Loucy (cell line): Measurements from ENCODE around the gene PRAMEF20.
"Not testable (repeated sequence)": the region's sequence is repeated elsewhere in the genome, so short reads cannot be mapped to it uniquely, and the experiment has no call there.

Experiments
- H2AFZ ChIP-seq: fragments of 200-600 bp; sonication (generic); 2 replicates; pipeline ENCODE4 v1.6.0; 2016; ENCODE audit warnings: antibody characterized with exemption, mild to moderate bottlenecking, low read length, moderate library complexity
- H3F3A ChIP-seq: fragments of 200-600 bp; 2 replicates; pipeline ENCODE4 v1.6.0; 2016; ENCODE audit warnings: antibody characterized with exemption, low read depth, mild to moderate bottlenecking
- H3K27me3 ChIP-seq: fragments of 200-600 bp; sonication (generic); 2 replicates; pipeline ENCODE4 v1.6.1; 2014; ENCODE audit warnings: low read length, mild to moderate bottlenecking; ENCODE audit not compliant: insufficient read depth, poor library complexity, severe bottlenecking
- H3K36me3 ChIP-seq: fragments of 200-600 bp; sonication (generic); 2 replicates; pipeline ENCODE4 v1.6.1; 2016; ENCODE audit warnings: low read length; ENCODE audit not compliant: insufficient read depth
- H3K4me1 ChIP-seq: fragments of 200-600 bp; sonication (generic); 2 replicates; pipeline ENCODE4 v1.5.1; 2014; ENCODE audit warnings: low read length, mild to moderate bottlenecking; ENCODE audit not compliant: insufficient read depth, poor library complexity, severe bottlenecking
- H3K4me2 ChIP-seq: fragments of 200-600 bp; sonication (generic); 2 replicates; pipeline ENCODE4 v1.6.0; 2014; ENCODE audit warnings: antibody characterized with exemption, low read length, low read depth, mild to moderate bottlenecking; ENCODE audit not compliant: poor library complexity, severe bottlenecking
- H3K4me3 ChIP-seq: fragments of 200-600 bp; sonication (generic); 2 replicates; pipeline ENCODE4 v1.5.1; 2014; ENCODE audit warnings: low read length, mild to moderate bottlenecking, mixed read lengths; ENCODE audit not compliant: poor library complexity, severe bottlenecking
- H3K79me2 ChIP-seq: fragments of 200-600 bp; sonication (generic); 2 replicates; pipeline ENCODE4 v1.6.1; 2014; ENCODE audit warnings: low read length; ENCODE audit not compliant: insufficient read depth
- H3K9ac ChIP-seq: fragments of 200-600 bp; sonication (generic); 2 replicates; pipeline ENCODE4 v1.6.0; 2014; ENCODE audit warnings: mild to moderate bottlenecking, low read depth, low read length, moderate library complexity; ENCODE audit not compliant: poor library complexity, severe bottlenecking
- H3K9me2 ChIP-seq: fragments of 200-600 bp; sonication (generic); replicated peaks from 2 replicates; pipeline ENCODE4 v1.6.1; 2016; ENCODE audit warnings: low read depth, low read length, mixed read lengths
- H3K9me3 ChIP-seq: fragments of 200-600 bp; sonication (generic); 2 replicates; pipeline ENCODE4 v1.6.1; 2014; ENCODE audit warnings: mild to moderate bottlenecking, antibody characterized with exemption, low read length, low read depth; ENCODE audit not compliant: insufficient read depth
- H4K20me1 ChIP-seq: fragments of 200-600 bp; sonication (generic); 2 replicates; pipeline ENCODE4 v1.6.0; 2014; ENCODE audit warnings: antibody characterized with exemption, low read length, mild to moderate bottlenecking; ENCODE audit not compliant: insufficient read depth, poor library complexity, severe bottlenecking
- EZH2phosphoT487 ChIP-seq: fragments of 200-600 bp; IDR thresholded peaks from 2 replicates; pipeline ENCODE4 v1.6.1; 2018; ENCODE audit warnings: antibody characterized with exemption, mild to moderate bottlenecking, moderate library complexity, borderline replicate concordance
- TF ChIP-seq, protein P1 (sequence below): fragments of 200-600 bp; sonication (generic); conservative IDR thresholded peaks from 2 replicates; pipeline ENCODE4 v1.5.1; 2014; ENCODE audit warnings: mild to moderate bottlenecking, antibody characterized with exemption, low read length

Gene PRAMEF20

DNA sequence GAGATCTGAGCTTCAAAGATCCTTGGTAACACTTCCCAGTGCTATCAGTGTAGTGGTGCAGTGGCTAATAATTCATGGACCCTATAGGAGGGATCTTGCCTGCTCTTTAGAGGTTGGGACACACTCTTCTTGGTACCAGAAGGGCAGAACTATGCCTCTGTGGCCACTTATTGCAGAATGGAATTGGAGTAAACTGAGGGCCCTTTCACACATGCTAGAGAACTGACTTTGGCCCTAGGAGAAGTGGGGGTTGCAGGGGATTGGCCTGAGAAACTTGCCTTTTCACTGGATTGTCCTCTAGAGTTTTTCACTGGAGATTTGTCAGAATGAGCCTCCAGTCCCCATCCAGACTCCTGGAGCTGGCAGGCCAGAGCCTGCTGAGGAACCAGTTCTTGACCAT is 20.9 kb upstream of the PRAMEF20 start, which contains the start of gene PRAMEF17:
Gene PRAMEF17 (plus strand): TSS at position 301 of the 400 bp plus-strand sequence. CDS start 26 bp downstream, at position 327.
- not testable (repeated sequence) for H3K27me3 ChIP-seq, H3K4me2 ChIP-seq, H3K4me1 ChIP-seq, H3K9me2 ChIP-seq, H3K9me3 ChIP-seq, H4K20me1 ChIP-seq, H3K79me2 ChIP-seq, H3K4me3 ChIP-seq, H3K9ac ChIP-seq, H3F3A ChIP-seq, H3K36me3 ChIP-seq, H2AFZ ChIP-seq

DNA sequence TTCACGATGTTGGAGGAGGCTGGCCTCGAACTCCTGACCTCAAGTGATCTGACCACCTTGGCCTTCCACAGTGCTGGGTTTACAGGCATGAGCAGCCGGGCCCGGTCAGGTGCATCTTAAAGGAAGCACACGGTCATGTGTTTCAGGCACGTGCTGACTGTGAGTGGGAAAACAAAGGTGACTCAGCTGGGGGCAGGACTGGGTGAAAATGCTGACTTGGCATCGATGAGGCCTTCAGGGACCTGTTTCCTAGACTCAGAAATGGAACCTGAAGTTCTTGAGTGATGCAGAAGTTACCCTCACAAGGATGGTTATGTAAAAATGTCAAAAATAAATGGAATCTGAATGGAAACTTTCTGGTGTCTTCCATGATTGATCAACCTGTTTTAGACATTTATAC is 17.2 kb upstream of the PRAMEF20 start:
- H3K4me1 ChIP-seq, H4K20me1 ChIP-seq, H3K9me3 ChIP-seq, H3K4me2 ChIP-seq, H2AFZ ChIP-seq, H3K9ac ChIP-seq, H3K4me3 ChIP-seq, H3K27me3 ChIP-seq, H3F3A ChIP-seq, H3K79me2 ChIP-seq, H3K36me3 ChIP-seq, H3K9me2 ChIP-seq: not testable (repeated sequence)

DNA sequence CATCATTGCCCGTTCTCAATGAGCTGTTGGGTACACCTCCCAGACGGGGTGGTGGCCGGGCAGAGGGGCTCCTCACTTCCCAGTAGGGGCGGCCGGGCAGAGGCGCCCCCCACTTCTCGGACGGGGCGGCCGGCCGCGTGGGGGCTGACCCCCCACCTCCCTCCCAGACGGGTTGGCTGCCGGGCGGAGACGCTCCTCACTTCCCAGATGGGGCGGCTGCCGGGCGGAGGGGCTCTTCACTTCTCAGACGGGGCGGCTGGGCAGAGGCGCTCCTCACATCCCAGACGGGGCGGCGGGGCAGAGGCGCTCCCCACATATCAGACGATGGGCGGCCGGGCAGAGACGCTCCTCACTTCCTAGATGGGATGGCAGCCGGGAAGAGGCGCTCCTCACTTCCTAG is 15.5 kb upstream of the PRAMEF20 start:
- not testable (repeated sequence) for H3K4me2 ChIP-seq, H3K4me3 ChIP-seq, H3K9me2 ChIP-seq, H2AFZ ChIP-seq, H3K4me1 ChIP-seq, H3K9me3 ChIP-seq, H3K36me3 ChIP-seq, H3F3A ChIP-seq, H3K79me2 ChIP-seq, H3K9ac ChIP-seq, H3K27me3 ChIP-seq, H4K20me1 ChIP-seq

DNA sequence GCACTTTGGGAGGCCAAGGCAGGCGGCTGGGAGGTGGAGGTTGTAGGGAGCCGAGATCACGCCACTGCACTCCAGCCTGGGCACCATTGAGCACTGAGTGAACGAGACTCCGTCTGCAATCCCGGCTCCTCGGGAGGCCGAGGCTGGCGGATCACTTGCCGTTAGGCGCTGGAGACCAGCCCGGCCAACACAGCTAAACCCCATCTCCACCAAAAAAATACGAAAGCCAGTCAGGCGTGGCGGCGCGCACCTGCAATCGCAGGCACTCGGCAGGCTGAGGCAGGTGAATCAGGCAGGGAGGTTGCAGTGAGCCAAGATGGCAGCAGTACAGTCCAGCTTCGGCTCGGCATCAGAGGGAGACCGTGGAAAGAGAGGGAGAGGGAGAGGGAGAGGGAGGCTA is 14.9 kb upstream of the PRAMEF20 start:
- H4K20me1 ChIP-seq, H3K4me3 ChIP-seq, H3F3A ChIP-seq: not testable (repeated sequence)

DNA sequence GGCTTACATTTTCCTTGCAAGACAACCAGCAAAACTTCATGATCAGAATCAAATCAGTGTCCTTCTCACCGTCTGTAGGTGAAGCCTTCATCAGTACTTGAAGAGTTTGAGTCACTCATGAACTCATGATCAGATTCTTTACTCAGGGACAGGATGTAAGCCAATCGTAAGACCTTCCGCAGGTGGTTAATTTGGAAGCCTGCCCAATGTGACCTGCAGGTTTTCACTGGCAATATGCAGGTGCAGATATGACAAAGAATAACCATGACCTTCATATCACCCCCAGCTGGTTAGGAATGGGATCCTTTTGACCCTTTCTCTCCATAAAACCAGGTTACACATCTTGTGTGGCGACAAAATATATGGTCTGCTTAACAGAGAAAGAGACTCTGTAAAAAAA is 2.4 kb upstream of the PRAMEF20 start:
- Histone ChIP-seq H3F3A (no peaks in the 10 kb centered on the region), H3K4me3 (no peak overlapping the region), H2AFZ (no peak overlapping the region), H3K4me1 (no peaks in the 10 kb centered on the region), H3K4me2 (no peak overlapping the region), H4K20me1 (no peaks in the 10 kb centered on the region), H3K9me3 (no peaks in the 10 kb centered on the region), H3K36me3 (no peaks in the 10 kb centered on the region), H3K9me2 (no peaks in the 10 kb centered on the region), H3K79me2 (no peaks in the 10 kb centered on the region), H3K9ac (no peak overlapping the region), H3K27me3 (no peaks in the 10 kb centered on the region)
- TF ChIP-seq EZH2phosphoT487, result no peak
- TF ChIP-seq, protein P1, sequence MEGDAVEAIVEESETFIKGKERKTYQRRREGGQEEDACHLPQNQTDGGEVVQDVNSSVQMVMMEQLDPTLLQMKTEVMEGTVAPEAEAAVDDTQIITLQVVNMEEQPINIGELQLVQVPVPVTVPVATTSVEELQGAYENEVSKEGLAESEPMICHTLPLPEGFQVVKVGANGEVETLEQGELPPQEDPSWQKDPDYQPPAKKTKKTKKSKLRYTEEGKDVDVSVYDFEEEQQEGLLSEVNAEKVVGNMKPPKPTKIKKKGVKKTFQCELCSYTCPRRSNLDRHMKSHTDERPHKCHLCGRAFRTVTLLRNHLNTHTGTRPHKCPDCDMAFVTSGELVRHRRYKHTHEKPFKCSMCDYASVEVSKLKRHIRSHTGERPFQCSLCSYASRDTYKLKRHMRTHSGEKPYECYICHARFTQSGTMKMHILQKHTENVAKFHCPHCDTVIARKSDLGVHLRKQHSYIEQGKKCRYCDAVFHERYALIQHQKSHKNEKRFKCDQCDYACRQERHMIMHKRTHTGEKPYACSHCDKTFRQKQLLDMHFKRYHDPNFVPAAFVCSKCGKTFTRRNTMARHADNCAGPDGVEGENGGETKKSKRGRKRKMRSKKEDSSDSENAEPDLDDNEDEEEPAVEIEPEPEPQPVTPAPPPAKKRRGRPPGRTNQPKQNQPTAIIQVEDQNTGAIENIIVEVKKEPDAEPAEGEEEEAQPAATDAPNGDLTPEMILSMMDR, result no peak

More for the DNA sequence above, 14.9 kb upstream of the PRAMEF20 start:
- H3K27me3 ChIP-seq, H2AFZ ChIP-seq, H3K9me3 ChIP-seq, H3K4me2 ChIP-seq, H3K36me3 ChIP-seq, H3K9me2 ChIP-seq, H3K4me1 ChIP-seq, H3K79me2 ChIP-seq, H3K9ac ChIP-seq: not testable (repeated sequence)
